GM12892 (cell line): ENCODE results near the gene WDR70.

Experiments used
- POLR2A ChIP-seq: IDR thresholded peaks from 2 replicates; pipeline ENCODE4 v1.6.1; 2011; ENCODE audit warnings: low read depth, low read length, control low read depth
- POLR2AphosphoS5 ChIP-seq: IDR thresholded peaks from 2 replicates; pipeline ENCODE4 v1.6.1; 2011; ENCODE audit warnings: low read depth, low read length, control low read depth
- TAF1 ChIP-seq: IDR thresholded peaks from 2 replicates; pipeline ENCODE4 v1.6.1; 2011; ENCODE audit warnings: low read depth, mild to moderate bottlenecking, control low read depth, low read length, borderline replicate concordance

DNA sequence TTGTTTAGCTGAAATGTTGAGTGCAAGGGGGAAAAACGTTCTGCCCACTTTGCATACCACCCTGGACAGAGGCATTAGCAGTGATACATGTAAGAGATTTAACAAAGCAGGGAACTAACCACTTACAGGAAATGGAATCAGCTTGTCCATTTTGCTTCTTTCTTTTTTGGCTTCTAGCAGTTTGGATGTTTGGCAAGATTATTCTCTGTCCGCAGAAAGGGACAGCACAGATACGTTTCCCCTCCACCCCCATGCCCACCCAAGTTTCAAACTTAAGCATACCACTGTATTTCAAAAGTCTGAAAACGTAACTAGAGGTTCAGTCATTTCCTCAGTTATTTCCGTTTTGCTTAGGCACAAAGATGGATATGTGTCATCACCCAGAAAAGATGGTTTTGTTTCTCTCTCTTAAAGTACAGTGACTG is 342.3 kb downstream of the WDR70 start:
- TF ChIP-seq POLR2AphosphoS5 (no peak), POLR2A (no peak), TAF1 (no peak)
